ACC112 (cell line): ENCODE data around the gene LRFN5.

Experiments
- H2AFZ ChIP-seq: fragments of 200-600 bp; sonication (generic); one replicate; pipeline ENCODE4 v1.6.0; 2017; ENCODE audit warnings: antibody characterized with exemption, low read length; ENCODE audit not compliant: unreplicated experiment
- H3K27ac ChIP-seq: fragments of 200-600 bp; sonication (generic); 2 replicates; pipeline ENCODE4 v1.5.1; 2014; ENCODE audit warnings: low read depth, mild to moderate bottlenecking, antibody characterized with exemption, low read length, moderate library complexity
- H3K27me3 ChIP-seq: fragments of 200-600 bp; sonication (generic); 2 replicates; pipeline ENCODE4 v1.6.1; 2014; ENCODE audit warnings: mild to moderate bottlenecking, antibody characterized with exemption, low read length, moderate library complexity, mixed read lengths; ENCODE audit not compliant: insufficient read depth
- H3K36me3 ChIP-seq: fragments of 200-600 bp; sonication (generic); 2 replicates; pipeline ENCODE4 v1.6.1; 2016; ENCODE audit warnings: mild to moderate bottlenecking, antibody characterized with exemption, low read length, moderate library complexity, mixed read lengths; ENCODE audit not compliant: insufficient read depth
- H3K4me1 ChIP-seq: fragments of 200-600 bp; sonication (generic); one replicate; pipeline ENCODE4 v1.6.1; 2016; ENCODE audit warnings: low read length, mixed read lengths; ENCODE audit not compliant: insufficient read depth, unreplicated experiment, control insufficient read depth
- H3K4me3 ChIP-seq: fragments of 200-600 bp; sonication (generic); 2 replicates; pipeline ENCODE4 v1.5.1; 2014; ENCODE audit warnings: mild to moderate bottlenecking, low read depth, low read length
- H3K79me2 ChIP-seq: fragments of 200-600 bp; sonication (generic); one replicate; pipeline ENCODE4 v1.6.0; 2016; ENCODE audit warnings: low read length; ENCODE audit not compliant: control insufficient read depth, unreplicated experiment, insufficient read depth

LRFN5 gene

GRCh38 chr14:41830714-41831406 is 224.2 kb downstream of the LRFN5 start:
- Histone ChIP-seq H3K27ac (no peak overlapping the region), H3K4me3 (no peak overlapping the region), H3K27me3 (no peaks in the 10 kb centered on the region), H3K4me1 (no peaks in the 10 kb centered on the region), H2AFZ (no peak overlapping the region), H3K79me2 (no peaks in the 10 kb centered on the region), H3K36me3 (no peaks in the 10 kb centered on the region)

- no peaks in the 10 kb centered on the region for H3K27me3 ChIP-seq
- no peaks in the 10 kb centered on the region for H3K36me3 ChIP-seq
- H3K27ac ChIP-seq, result no peak overlapping the region
- H3K4me3 ChIP-seq, result no peak overlapping the region
- H2AFZ ChIP-seq, result no peak overlapping the region
- no peaks in the 10 kb centered on the region for H3K4me1 ChIP-seq
- no peaks in the 10 kb centered on the region for H3K79me2 ChIP-seq
Observed at GRCh38 chr14:41839661-41840060, 233.0 kb downstream of the LRFN5 start.

- Histone ChIP-seq H3K4me3 (no peak overlapping the region), H3K79me2 (no peaks in the 10 kb centered on the region), H2AFZ (no peak overlapping the region), H3K4me1 (no peaks in the 10 kb centered on the region), H3K36me3 (no peaks in the 10 kb centered on the region), H3K27me3 (no peaks in the 10 kb centered on the region), H3K27ac (no peak overlapping the region)
Observed at GRCh38 chr14:41859336-41859735, 252.7 kb downstream of the LRFN5 start.

GRCh38 chr14:41860586-41860985 is 253.9 kb downstream of the LRFN5 start:
- H3K4me1 ChIP-seq, result no peaks in the 10 kb centered on the region
- no peak overlapping the region for H3K27ac ChIP-seq
- H3K36me3 ChIP-seq, result no peaks in the 10 kb centered on the region
- H2AFZ ChIP-seq, result no peak overlapping the region
- H3K4me3 ChIP-seq, result no peak overlapping the region
- H3K79me2 ChIP-seq, result no peaks in the 10 kb centered on the region
- H3K27me3 ChIP-seq, result no peaks in the 10 kb centered on the region

GRCh38 chr14:41865894-41866293 is 259.2 kb downstream of the LRFN5 start:
- H2AFZ ChIP-seq, result no peak overlapping the region
- H3K36me3 ChIP-seq, result no peaks in the 10 kb centered on the region
- no peaks in the 10 kb centered on the region for H3K27me3 ChIP-seq
- no peaks in the 10 kb centered on the region for H3K79me2 ChIP-seq
- H3K27ac ChIP-seq, result no peak overlapping the region
- H3K4me1 ChIP-seq, result no peaks in the 10 kb centered on the region
- H3K4me3 ChIP-seq, result no peak overlapping the region

GRCh38 chr14:41868396-41868795 is 261.7 kb downstream of the LRFN5 start:
- Histone ChIP-seq H2AFZ (no peak overlapping the region), H3K4me1 (no peaks in the 10 kb centered on the region), H3K36me3 (no peaks in the 10 kb centered on the region), H3K4me3 (no peak overlapping the region), H3K27me3 (no peaks in the 10 kb centered on the region), H3K27ac (no peak overlapping the region), H3K79me2 (no peaks in the 10 kb centered on the region)

- H3K36me3 ChIP-seq, result no peaks in the 10 kb centered on the region
- no peaks in the 10 kb centered on the region for H3K79me2 ChIP-seq
- no peaks in the 10 kb centered on the region for H3K4me1 ChIP-seq
- no peak overlapping the region for H3K27ac ChIP-seq
- no peak overlapping the region for H3K4me3 ChIP-seq
- no peak overlapping the region for H2AFZ ChIP-seq
- H3K27me3 ChIP-seq, result no peaks in the 10 kb centered on the region
Observed at GRCh38 chr14:41872931-41873685, 266.4 kb downstream of the LRFN5 start.

GRCh38 chr14:41873686-41874317 is 267.1 kb downstream of the LRFN5 start:
- no peak overlapping the region for H2AFZ ChIP-seq
- H3K36me3 ChIP-seq, result no peaks in the 10 kb centered on the region
- no peak overlapping the region for H3K27ac ChIP-seq
- H3K27me3 ChIP-seq, result no peaks in the 10 kb centered on the region
- no peak overlapping the region for H3K4me3 ChIP-seq
- H3K79me2 ChIP-seq, result no peaks in the 10 kb centered on the region
- H3K4me1 ChIP-seq, result no peaks in the 10 kb centered on the region

- H3K79me2 ChIP-seq, result no peaks in the 10 kb centered on the region
- H3K27me3 ChIP-seq, result no peaks in the 10 kb centered on the region
- no peaks in the 10 kb centered on the region for H3K36me3 ChIP-seq
- H3K4me1 ChIP-seq, result no peaks in the 10 kb centered on the region
- no peak overlapping the region for H3K27ac ChIP-seq
- H3K4me3 ChIP-seq, result no peak overlapping the region
- H2AFZ ChIP-seq, result no peak overlapping the region
Observed at GRCh38 chr14:41875116-41875515, 268.4 kb downstream of the LRFN5 start.

GRCh38 chr14:41878321-41878720 is 271.6 kb downstream of the LRFN5 start:
- Histone ChIP-seq H3K4me3 (no peak overlapping the region), H3K27me3 (no peaks in the 10 kb centered on the region), H3K27ac (no peak overlapping the region), H3K4me1 (no peaks in the 10 kb centered on the region), H2AFZ (no peak overlapping the region), H3K36me3 (no peaks in the 10 kb centered on the region), H3K79me2 (no peaks in the 10 kb centered on the region)

- Histone ChIP-seq H2AFZ (no peak overlapping the region), H3K79me2 (no peaks in the 10 kb centered on the region), H3K27ac (no peak overlapping the region), H3K36me3 (no peaks in the 10 kb centered on the region), H3K27me3 (no peaks in the 10 kb centered on the region), H3K4me3 (no peak overlapping the region), H3K4me1 (no peaks in the 10 kb centered on the region)
Observed at GRCh38 chr14:41891624-41892023, 284.9 kb downstream of the LRFN5 start.
